HAP-1 (cell line): ENCODE results near the gene P3H2.

Experiments used
- DNase-seq, 2 experiments: peaks; one replicate each; pipeline ENCODE4 v3.0.0-alpha.2; 2016 to 2020; ENCODE audit warnings: low spot score in 2 of 2
- H3K27me3 ChIP-seq: fragments of 250-450 bp; sonication (Bioruptor Pico); 2 replicates; pipeline ENCODE4 v1.5.1; 2020; ENCODE audit warnings: low read depth, mild to moderate bottlenecking, moderate library complexity
- H3K36me3 ChIP-seq: fragments of 250-450 bp; sonication (Bioruptor Pico); replicated peaks from 2 replicates; pipeline ENCODE4 v1.5.1; 2020; ENCODE audit warnings: mild to moderate bottlenecking
- H3K4me1 ChIP-seq: fragments of 250-450 bp; sonication (Bioruptor Pico); 2 replicates; pipeline ENCODE4 v1.5.1; 2020; ENCODE audit warnings: mild to moderate bottlenecking
- H3K4me3 ChIP-seq: fragments of 250-450 bp; sonication (Bioruptor Pico); 2 replicates; pipeline ENCODE4 v1.5.1; 2020; ENCODE audit warnings: mild to moderate bottlenecking, moderate library complexity
- H3K9me3 ChIP-seq: fragments of 250-450 bp; sonication (Bioruptor Pico); 2 replicates; pipeline ENCODE4 v1.5.1; 2020; ENCODE audit warnings: mild to moderate bottlenecking, moderate library complexity
- in situ Hi-C: fragments of 300-500 bp; cut with MboI; formaldehyde crosslinking; loops from 3 replicates; pipeline ENCODE4 v1.14.3; 2020; ENCODE audit warnings: low sequenced_read_pairs, inconsistent platforms, mixed read lengths

P3H2 gene

DNA sequence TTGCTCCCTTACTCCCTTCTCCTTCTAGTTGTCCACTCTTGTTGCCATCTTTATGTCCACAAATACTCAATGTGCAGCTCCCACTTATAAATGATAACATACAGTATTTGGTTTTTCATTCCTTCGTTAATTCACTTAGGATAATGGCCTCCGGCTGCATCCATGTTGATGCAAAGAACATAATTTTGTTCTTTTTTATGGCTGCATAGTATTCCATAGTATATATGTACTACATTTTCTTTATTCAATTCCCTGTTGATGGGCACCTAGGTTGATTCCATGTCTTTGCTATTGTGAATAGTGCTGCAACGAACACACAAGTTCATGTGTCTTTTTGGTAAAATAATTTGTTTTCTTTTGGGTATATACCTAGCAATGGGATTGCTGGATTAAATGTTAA, 21.3 kb upstream of the P3H2 start:
- Histone ChIP-seq H3K4me3 (no peak overlapping the region), H3K27me3 (no peaks in the 10 kb centered on the region), H3K9me3 (no peaks in the 10 kb centered on the region), H3K4me1 (no peaks in the 10 kb centered on the region), H3K36me3 (no peaks in the 10 kb centered on the region)
- no peak for DNase-seq
- in situ Hi-C loops: no loop called here

DNA sequence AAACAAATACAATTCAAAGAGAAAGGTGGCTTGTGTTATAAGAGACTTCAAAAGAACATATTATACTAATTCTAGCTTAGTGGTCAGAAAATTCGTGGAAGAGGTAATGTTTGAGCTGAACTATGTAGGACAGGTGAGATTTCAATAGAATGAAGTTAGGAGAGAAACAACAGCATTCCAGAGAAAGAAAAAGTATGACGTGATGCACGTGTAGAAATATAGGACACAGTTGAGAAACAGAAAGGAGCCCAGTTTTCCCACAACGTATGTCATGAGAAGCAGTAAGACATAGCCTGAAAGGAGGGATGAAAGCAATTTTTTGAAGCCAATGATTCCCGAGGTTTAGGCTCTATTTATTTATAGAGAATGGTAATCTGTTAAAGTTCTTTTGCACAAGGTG, 18.7 kb upstream of the P3H2 start:
- no peak overlapping the region for H3K4me3 ChIP-seq
- H3K27me3 ChIP-seq: no peaks in the 10 kb centered on the region
- DNase-seq: no peak
- no peaks in the 10 kb centered on the region for H3K4me1 ChIP-seq
- in situ Hi-C loops: no loop called here
- H3K36me3 ChIP-seq: no peaks in the 10 kb centered on the region
- H3K9me3 ChIP-seq: no peaks in the 10 kb centered on the region

DNA sequence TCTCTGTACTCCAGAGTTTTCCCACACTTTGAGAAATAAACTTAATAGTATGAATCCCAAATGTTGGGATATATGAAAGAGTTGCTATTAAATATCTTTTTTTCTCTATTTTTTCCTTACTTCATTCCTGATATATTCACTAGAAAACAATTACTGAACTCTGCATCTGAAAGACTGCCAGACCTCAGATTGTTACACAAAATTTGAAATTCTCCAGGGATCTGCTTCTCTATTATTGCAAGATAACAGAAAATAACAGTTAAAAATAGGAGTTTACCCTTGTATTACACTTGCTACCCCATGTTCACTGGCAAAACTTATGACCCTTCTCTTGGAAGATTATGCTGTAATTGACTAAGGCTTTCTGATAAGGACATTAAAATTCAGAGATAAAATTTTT, 11.7 kb upstream of the P3H2 start:
- Histone ChIP-seq H3K36me3 (no peaks in the 10 kb centered on the region), H3K4me1 (no peaks in the 10 kb centered on the region), H3K9me3 (no peaks in the 10 kb centered on the region), H3K4me3 (no peak overlapping the region), H3K27me3 (peaks cover 2% of the 10 kb centered on the region; the same call in 1 of the 2 replicates)
- no peak for DNase-seq
- in situ Hi-C loops: no loop called here

DNA sequence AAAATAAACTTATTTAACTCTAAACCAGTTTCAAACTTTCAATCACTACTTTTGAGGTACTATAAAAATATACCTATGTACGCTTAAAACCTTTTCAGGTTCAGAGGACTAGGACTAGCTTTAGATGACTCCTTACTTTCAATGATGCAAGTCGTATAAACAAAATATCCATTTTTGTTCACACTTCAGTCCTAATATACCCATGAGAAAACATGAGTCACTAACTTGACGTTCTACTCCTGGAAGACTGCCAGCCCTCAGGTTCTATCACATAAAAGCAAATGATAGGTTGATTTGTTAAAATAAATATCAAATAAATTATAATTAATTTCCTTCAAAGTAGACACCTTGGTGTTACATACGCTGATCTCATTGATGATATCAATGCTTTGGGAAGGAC, 10.6 kb upstream of the P3H2 start:
- Histone ChIP-seq H3K27me3 (peaks cover 2% of the 10 kb centered on the region; the same call in 1 of the 2 replicates), H3K9me3 (no peaks in the 10 kb centered on the region), H3K4me3 (no peak overlapping the region), H3K36me3 (no peaks in the 10 kb centered on the region), H3K4me1 (no peaks in the 10 kb centered on the region)
- in situ Hi-C loops: no loop called here
- no peak for DNase-seq

DNA sequence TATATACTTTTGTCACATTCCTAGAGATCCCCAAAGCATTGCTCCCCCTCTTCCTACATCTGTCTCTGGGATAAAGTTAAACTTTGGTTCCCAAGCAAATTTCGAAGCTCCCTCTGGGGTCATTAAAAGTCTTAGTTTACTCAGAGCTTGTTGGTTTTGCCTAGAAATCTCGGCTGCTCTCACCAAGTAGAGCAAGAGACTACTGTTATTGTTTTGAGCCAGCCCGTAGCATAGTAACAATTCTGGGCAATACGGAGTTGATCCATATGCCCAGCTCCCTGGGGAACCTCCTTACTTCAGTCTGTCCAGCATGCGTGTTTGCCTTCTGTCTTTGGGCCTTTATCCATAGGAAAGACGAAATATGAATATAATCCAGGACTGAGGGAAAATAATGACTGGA, 10.0 kb upstream of the P3H2 start:
- no peaks in the 10 kb centered on the region for H3K4me1 ChIP-seq
- in situ Hi-C loops: no loop called here
- H3K27me3 ChIP-seq: peaks cover 2% of the 10 kb centered on the region; the same call in 1 of the 2 replicates
- no peaks in the 10 kb centered on the region for H3K9me3 ChIP-seq
- H3K4me3 ChIP-seq: no peak overlapping the region
- no peak for DNase-seq
- no peaks in the 10 kb centered on the region for H3K36me3 ChIP-seq

DNA sequence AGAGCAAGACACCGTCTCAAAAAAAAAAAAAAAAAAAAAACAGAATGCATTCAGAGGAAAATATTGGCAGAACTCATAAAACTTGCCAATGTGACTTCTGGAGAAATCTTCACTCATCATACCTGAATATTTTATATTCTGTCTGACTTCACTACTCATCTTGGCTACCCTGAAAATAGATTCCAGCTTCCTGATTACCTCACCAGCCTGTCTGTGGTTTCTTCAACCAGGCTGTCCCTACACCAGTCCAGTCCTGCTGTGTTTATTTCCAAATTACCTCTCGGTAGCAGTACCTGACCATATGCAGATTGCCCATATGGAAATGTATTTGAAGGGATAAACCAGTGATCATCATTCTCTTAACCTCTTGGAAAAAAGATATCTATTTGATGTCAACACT, 9.3 kb upstream of the P3H2 start:
- peaks cover 2% of the 10 kb centered on the region; the same call in 1 of the 2 replicates for H3K27me3 ChIP-seq
- no peaks in the 10 kb centered on the region for H3K9me3 ChIP-seq
- H3K36me3 ChIP-seq: no peaks in the 10 kb centered on the region
- no peak for DNase-seq
- in situ Hi-C loops: no loop called here
- H3K4me3 ChIP-seq: no peak overlapping the region
- H3K4me1 ChIP-seq: no peaks in the 10 kb centered on the region

DNA sequence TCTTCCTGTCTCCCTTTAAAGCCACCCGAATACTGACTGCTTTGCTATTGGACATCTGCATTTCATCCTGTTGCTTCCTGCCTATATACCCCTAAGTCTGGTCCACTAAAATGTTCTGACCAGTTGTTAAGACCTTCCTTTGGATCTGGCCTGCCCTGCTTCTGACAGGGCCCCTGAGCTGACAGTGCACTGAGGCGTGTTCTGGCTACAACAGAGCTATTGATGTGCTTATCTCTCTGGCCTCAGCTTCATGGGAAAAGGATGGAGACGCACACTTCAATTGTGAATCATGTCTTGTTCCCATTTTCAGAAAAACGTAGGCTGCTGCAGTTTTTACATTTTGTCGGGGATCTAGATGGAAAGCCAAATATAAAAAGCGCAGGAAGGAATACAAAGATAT, 7.1 kb upstream of the P3H2 start:
- DNase-seq: no peak
- peaks cover 2% of the 10 kb centered on the region; the same call in 1 of the 2 replicates for H3K27me3 ChIP-seq
- no peak overlapping the region for H3K4me3 ChIP-seq
- H3K36me3 ChIP-seq: no peaks in the 10 kb centered on the region
- in situ Hi-C loops: no loop called here
- H3K9me3 ChIP-seq: no peaks in the 10 kb centered on the region
- H3K4me1 ChIP-seq: no peaks in the 10 kb centered on the region

DNA sequence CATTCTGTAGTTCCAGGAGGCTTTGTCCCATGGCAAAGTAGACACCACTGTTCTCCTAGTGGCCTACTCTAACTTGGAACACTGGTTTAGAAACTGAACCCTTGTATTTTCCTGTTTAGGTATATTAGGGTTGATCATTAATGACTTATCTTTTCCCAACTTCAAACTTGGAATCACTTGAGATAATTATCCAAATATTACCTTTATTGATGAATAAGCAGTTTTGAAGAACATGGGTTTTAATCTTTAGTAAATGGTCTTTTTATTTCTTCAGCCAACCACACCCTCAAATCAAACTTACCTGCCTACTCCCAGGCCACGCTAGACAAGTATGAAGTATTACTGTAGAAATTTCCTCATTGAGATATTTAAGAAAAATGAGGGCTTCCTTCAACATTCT, 6.5 kb upstream of the P3H2 start:
- Histone ChIP-seq H3K36me3 (no peaks in the 10 kb centered on the region), H3K4me3 (no peak overlapping the region), H3K4me1 (no peaks in the 10 kb centered on the region)

DNA sequence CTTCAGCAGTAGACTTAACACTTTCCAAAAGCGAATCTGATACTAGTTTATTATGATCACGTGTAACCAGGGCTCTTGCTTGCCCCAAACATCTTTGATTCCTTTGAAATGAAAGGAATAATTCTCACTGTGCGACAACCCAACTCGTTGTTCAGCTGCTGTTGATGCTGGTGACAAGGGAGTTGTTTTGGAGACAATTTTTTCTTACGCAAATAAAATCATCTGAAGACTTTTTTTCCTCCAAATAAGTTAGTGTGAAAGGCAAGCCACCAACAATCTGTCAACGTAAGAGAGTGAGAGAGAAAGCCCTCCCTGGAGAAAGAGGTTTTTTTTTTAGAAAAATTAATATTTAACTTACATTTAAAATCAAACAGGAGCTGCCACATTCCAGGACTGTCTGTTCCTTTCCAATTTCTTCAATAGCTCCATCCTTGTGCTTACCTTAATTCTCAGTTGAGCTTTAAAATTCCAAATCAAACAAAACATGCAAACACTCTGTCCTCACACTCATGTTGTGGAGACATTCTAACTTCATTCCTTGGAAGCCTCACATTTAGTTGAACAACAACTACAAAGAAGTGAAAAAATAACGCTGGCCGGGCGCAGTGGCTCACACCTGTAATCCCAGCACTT, 4.9 kb upstream of the P3H2 start:
- H3K4me3 ChIP-seq: no peak overlapping the region
- no peaks in the 10 kb centered on the region for H3K4me1 ChIP-seq
- peaks cover 2% of the 10 kb centered on the region for H3K27me3 ChIP-seq
- H3K36me3 ChIP-seq: no peaks in the 10 kb centered on the region
- no peaks in the 10 kb centered on the region for H3K9me3 ChIP-seq
- no peak for DNase-seq
- in situ Hi-C loops: no loop called here

More for the DNA sequence above, 6.5 kb upstream of the P3H2 start:
- Histone ChIP-seq H3K9me3 (no peaks in the 10 kb centered on the region), H3K27me3 (peaks cover 2% of the 10 kb centered on the region; the same call in 1 of the 2 replicates)
- in situ Hi-C loops: no loop called here
- no peak for DNase-seq

DNA sequence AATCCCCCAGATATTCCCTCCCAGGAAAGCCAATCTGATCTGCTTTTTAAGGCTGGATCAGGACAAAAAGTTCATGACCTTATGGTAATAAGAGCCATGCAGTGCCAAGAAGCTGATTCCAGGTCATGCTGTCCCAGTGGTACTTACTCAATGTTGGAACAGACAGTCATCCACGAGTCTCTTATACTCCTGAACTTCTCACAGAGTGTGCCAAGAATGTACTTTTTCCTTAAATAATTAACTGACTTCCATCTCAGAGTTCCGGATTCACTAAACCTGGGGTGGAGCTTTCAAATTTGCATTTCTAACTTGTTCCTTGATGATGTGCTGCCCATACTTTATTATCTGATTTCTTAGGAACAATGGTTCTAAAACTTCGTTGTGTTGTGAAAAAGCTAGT, 3.4 kb upstream of the P3H2 start:
- no peak overlapping the region for H3K4me3 ChIP-seq
- no peaks in the 10 kb centered on the region for H3K9me3 ChIP-seq
- H3K4me1 ChIP-seq: no peaks in the 10 kb centered on the region
- no peaks in the 10 kb centered on the region for H3K36me3 ChIP-seq
- no peak for DNase-seq
- in situ Hi-C loops: no loop called here
- peaks cover 15% of the 10 kb centered on the region for H3K27me3 ChIP-seq

DNA sequence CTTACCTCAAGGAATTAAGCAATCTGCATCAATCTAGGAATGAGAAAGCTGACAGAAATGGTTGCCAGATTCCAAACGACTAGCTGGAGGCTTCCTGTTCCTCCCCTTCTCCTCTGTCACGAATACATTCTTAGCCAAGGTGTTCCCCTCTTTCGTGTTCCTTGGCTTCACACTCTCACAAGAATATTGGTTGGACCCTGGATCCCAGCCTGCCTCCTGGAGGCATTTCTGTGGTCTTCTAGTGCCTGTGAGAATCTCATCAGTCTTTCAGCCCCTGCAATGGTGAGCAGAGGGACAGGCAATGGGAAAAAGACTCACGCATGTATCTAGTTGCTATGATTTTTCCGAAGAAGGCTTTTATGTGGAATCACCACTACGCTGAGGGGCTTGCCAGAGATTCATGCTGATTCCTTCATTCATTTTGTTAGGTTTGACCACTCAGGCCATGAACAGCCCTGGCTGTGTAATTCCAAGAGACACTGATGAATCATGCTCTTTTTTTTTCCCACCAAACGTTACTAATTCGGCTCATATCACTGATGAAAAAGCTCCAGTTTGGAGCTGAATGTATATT, 1.6 kb upstream of the P3H2 start:
- in situ Hi-C loops: no loop called here
- DNase-seq: no peak
- Histone ChIP-seq H3K4me3 (no peak overlapping the region), H3K4me1 (no peaks in the 10 kb centered on the region), H3K27me3 (peaks cover 15% of the 10 kb centered on the region), H3K9me3 (no peaks in the 10 kb centered on the region), H3K36me3 (no peaks in the 10 kb centered on the region)

DNA sequence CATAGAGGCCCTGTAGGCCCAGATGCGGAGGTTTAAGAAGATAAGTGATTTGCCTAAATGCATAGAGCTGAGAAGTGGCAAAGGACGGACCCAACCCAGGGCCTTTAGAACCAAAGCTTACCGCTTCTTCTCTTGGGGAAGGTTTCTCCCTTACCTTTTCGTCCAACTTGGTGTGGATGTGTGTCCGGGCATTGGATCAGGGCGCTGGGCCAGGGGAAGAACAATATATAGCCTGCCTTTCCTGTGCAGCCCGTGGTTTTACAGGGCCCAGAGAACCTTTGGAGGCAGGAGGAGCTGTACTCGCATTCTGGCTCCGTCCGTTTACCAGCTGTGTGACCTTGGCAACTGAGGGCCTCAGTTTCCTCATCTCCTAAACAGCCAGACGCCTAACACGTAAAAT, 686 bp upstream of the P3H2 start:
- no peaks in the 10 kb centered on the region for H3K9me3 ChIP-seq
- no peak overlapping the region for H3K4me3 ChIP-seq
- no peaks in the 10 kb centered on the region for H3K36me3 ChIP-seq
- peaks cover 15% of the 10 kb centered on the region for H3K27me3 ChIP-seq
- no peak for DNase-seq
- in situ Hi-C loops: no loop called here
- H3K4me1 ChIP-seq: no peaks in the 10 kb centered on the region

DNA sequence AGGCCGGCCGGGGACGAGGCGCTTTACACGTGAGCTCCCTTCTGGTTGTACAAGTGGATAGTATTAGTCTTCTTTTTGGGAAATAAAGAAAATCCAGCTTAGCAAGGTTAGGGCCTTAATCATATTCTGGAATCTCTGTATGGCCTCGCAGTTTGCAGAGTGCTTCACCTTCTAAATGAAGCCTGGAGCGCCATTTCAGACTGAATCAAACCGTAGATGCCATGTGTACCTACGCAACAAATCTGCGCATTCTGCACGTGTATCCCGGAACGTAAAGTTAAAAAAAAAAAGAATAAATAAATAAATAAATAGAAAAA, 322 bp upstream of the P3H2 start:
- no peaks in the 10 kb centered on the region for H3K36me3 ChIP-seq
- in situ Hi-C loops: no loop called here

DNA sequence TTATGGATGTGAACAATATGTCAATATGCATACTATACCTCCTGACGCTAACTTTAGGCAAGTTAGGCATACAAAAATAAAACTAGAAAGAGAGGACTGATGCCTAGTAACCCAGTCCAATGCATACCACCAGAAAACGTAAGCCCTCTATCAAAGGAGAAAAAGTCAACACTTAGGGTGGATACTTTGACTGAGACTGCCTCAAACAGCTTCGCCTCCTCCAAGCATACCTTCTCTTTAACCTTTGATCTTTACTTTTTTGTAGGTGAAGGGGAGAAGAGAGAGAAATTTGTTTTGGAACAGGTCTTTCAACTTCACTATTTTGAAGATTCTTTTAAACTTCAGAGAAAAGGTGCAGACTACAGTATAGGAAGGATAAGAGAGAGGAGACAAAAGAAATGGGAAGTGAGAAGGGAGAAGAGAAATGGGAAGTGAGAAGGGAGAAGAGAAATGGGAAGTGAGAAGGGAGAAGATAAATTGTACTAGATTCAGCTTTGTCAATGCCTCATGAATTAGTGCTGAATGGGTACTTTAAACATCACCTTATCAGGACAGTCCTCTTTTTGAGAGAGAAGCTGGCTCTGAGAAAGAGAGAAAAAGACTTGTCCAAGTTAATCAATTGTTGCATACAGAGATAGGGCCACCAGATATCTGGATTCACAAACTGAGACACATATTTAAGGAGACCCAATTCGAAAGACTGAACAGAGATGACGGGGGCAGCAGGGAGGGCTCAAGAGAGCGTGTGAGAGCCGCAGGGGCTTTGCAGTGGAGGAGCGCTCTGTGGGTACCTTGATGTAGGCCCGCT, 1.0 kb downstream of the P3H2 start:
- in situ Hi-C loops: no loop called here
- Histone ChIP-seq H3K4me1 (no peaks in the 10 kb centered on the region), H3K4me3 (no peak overlapping the region), H3K36me3 (no peaks in the 10 kb centered on the region), H3K27me3 (peaks cover 15% of the 10 kb centered on the region), H3K9me3 (no peaks in the 10 kb centered on the region)
- DNase-seq: no peak

More for the DNA sequence above, 322 bp upstream of the P3H2 start:
- peak overlapping the region; percentile 27; the same call in 1 of the 2 replicates for H3K4me3 ChIP-seq
- no peaks in the 10 kb centered on the region for H3K9me3 ChIP-seq
- peaks cover 15% of the 10 kb centered on the region for H3K27me3 ChIP-seq
- no peaks in the 10 kb centered on the region for H3K4me1 ChIP-seq
- no peak for DNase-seq
